ENCODE results near the gene HTR3B.

GRCh38 chr11:113867843-113868503 lies 36.6 kb upstream of the HTR3B start:
- no peak for TF ChIP-seq CTCF (IDR thresholded peaks at IDR 0.05 in 4 of 5, conservative IDR thresholded peaks at IDR 0.05 in 1 of 5)
- no peak for TF ChIP-seq POLR2A (IDR thresholded peaks at IDR 0.05)

All from gastrocnemius medialis (tissue), 4 donors.